Adrenal gland (tissue), 5 donors: ENCODE measurements around the gene CHD2.
"Not testable (repeated sequence)": the region's sequence is repeated elsewhere in the genome, so short reads cannot be mapped to it uniquely, and the experiment has no call there.

Experiments used
- CTCF ChIP-seq, 6 experiments: fragments of 450-650 bp in 4 of 6; fragments of 200-600 bp in 2 of 6; sonication (generic) in 1 of 6; IDR thresholded peaks; 1 replicate in 5 of 6; 2 replicates in 1 of 6; pipeline versions ENCODE4 v1.5.1 to v1.8.0; 2016 to 2021; ENCODE audit warnings: antibody characterized with exemption in 6 of 6, mild to moderate bottlenecking in 2 of 6, moderate library complexity in 1 of 6
- POLR2A ChIP-seq, 2 donors: fragments of 450-650 bp; IDR thresholded peaks; one replicate each; pipeline ENCODE4 v1.6.1; 2017; ENCODE audit warnings: antibody characterized with exemption in 2 of 2, mild to moderate bottlenecking in 2 of 2, moderate library complexity in 1 of 2
- donor health status: DM: no; HTN: no; CAD: no.

- not testable (repeated sequence) for TF ChIP-seq CTCF, POLR2A (IDR thresholded peaks at IDR 0.05)
Measured at GRCh38 chr15:92872967-92873366, 27.2 kb upstream of the CHD2 start.
